HG03520 (cell line): ENCODE results near the gene ZDHHC16.
"Not testable (repeated sequence)": the region's sequence is repeated elsewhere in the genome, so short reads cannot be mapped to it uniquely, and the experiment has no call there.

Source experiments
- ATAC-seq: cut with Tn5 transposase; IDR thresholded peaks from one replicate; pipeline ENCODE4 v1.9.1; 2021; ENCODE audit warnings: mild to moderate bottlenecking, moderate library complexity; ENCODE audit not compliant: unreplicated experiment

ZDHHC16 gene

GRCh38 chr10:97475936-97476594 is 30.1 kb downstream of the ZDHHC16 start:
- ATAC-seq: no peak

- not testable (repeated sequence) for ATAC-seq
Measured at GRCh38 chr10:97479410-97479809, 33.4 kb downstream of the ZDHHC16 start.

- no peak for ATAC-seq
Measured at GRCh38 chr10:97479939-97480338, 34.0 kb downstream of the ZDHHC16 start.

GRCh38 chr10:97481071-97481470 is 35.1 kb downstream of the ZDHHC16 start:
- ATAC-seq: no peak

GRCh38 chr10:97482381-97482780 is 36.4 kb downstream of the ZDHHC16 start:
- ATAC-seq: no peak

- no peak for ATAC-seq
Measured at GRCh38 chr10:97483506-97483905, 37.5 kb downstream of the ZDHHC16 start.

- no peak for ATAC-seq
Measured at GRCh38 chr10:97483921-97484320, 37.9 kb downstream of the ZDHHC16 start.

- ATAC-seq: no peak
Measured at GRCh38 chr10:97485647-97486281, 39.8 kb downstream of the ZDHHC16 start.

GRCh38 chr10:97490592-97490991 is 44.6 kb downstream of the ZDHHC16 start:
- no peak for ATAC-seq

- ATAC-seq: no peak
Measured at GRCh38 chr10:97494151-97494550, 48.2 kb downstream of the ZDHHC16 start.

- no peak for ATAC-seq
Measured at GRCh38 chr10:97494863-97495506, 49.0 kb downstream of the ZDHHC16 start.

- ATAC-seq: peak; percentile 27
Measured at GRCh38 chr10:97497572-97498075, 51.6 kb downstream of the ZDHHC16 start.

GRCh38 chr10:97498076-97498840 is 52.3 kb downstream of the ZDHHC16 start, which contains the start of gene MMS19:
Gene MMS19 (minus strand): TSS chr10:97498422. CDS start chr10:97498384, 38 bp downstream.
- ATAC-seq: peak; percentile 85

- ATAC-seq: peak; percentile 0
Measured at GRCh38 chr10:97498841-97499560, 53.0 kb downstream of the ZDHHC16 start, which contains the start of gene UBTD1. Gene UBTD1 (plus strand): TSS chr10:97498924. CDS start chr10:97499204, 280 bp downstream.

GRCh38 chr10:97499561-97500296 is 53.8 kb downstream of the ZDHHC16 start:
- no peak for ATAC-seq

GRCh38 chr10:97500297-97500575 is 54.3 kb downstream of the ZDHHC16 start:
- ATAC-seq: no peak

GRCh38 chr10:97502916-97503315 is 56.9 kb downstream of the ZDHHC16 start:
- ATAC-seq: no peak

- no peak for ATAC-seq
Measured at GRCh38 chr10:97503406-97503805, 57.4 kb downstream of the ZDHHC16 start.

- ATAC-seq: no peak
Measured at GRCh38 chr10:97505152-97505551, 59.2 kb downstream of the ZDHHC16 start.
